Stimulated activated naive B cell treated with anti-CD40 and anti-IgM and Interleukin-4, amounts not matched to agents 10 μg/mL and 1 μg/mL and 100 μg/mL, for 72 hours (primary cell): Measurements from ENCODE around the gene CREG1.
A peak's percentile ranks its signal among the peaks of the same experiment; 100 is the strongest.

Experiments
- ATAC-seq, 2 donors: fragments of 150-1000 bp; cut with Tn5 transposase; replicated peaks; 2 replicates each; pipeline ENCODE4 v1.10.0; 2021; ENCODE audit warnings: moderate library complexity in 1 of 2
- DNase-seq: peaks from one replicate; pipeline ENCODE4 v3.0.0; 2021
- H3K27ac Mint-ChIP-seq: one replicate; pipeline ENCODE4 v1.8.0; 2022; ENCODE audit warnings: mild to moderate bottlenecking, mixed read lengths
- H3K27me3 Mint-ChIP-seq, 2 donors: one replicate each; pipeline ENCODE4 v1.8.0; 2022; ENCODE audit warnings: mixed read lengths in 2 of 2
- H3K36me3 Mint-ChIP-seq, 2 donors: one replicate each; pipeline ENCODE4 v1.8.0; 2022; ENCODE audit warnings: mixed read lengths in 2 of 2, mild to moderate bottlenecking in 1 of 2
- H3K4me1 Mint-ChIP-seq, 2 donors: one replicate each; pipeline ENCODE4 v1.8.0; 2022; ENCODE audit warnings: mixed read lengths in 2 of 2, mild to moderate bottlenecking in 1 of 2
- H3K4me3 Mint-ChIP-seq, 2 donors: one replicate each; pipeline ENCODE4 v1.8.0; 2022; ENCODE audit warnings: mild to moderate bottlenecking in 2 of 2, mixed read lengths in 2 of 2, moderate library complexity in 1 of 2
- H3K9me3 Mint-ChIP-seq, 2 donors: one replicate each; pipeline ENCODE4 v1.8.0; 2022; ENCODE audit warnings: mixed read lengths in 2 of 2, mild to moderate bottlenecking in 1 of 2

The CREG1 gene

GRCh38 chr1:167500283-167500860 lies 53.2 kb downstream of the CREG1 start:
- DNase-seq = no peak
- ATAC-seq = peak; percentile 29 to 49
- H3K27me3 Mint-ChIP-seq = peaks cover 49 to 53% of the 10 kb centered on the region in 2 donors
- H3K36me3 Mint-ChIP-seq = no peaks in the 10 kb centered on the region
- no peak overlapping the region for H3K27ac Mint-ChIP-seq
- H3K4me1 Mint-ChIP-seq = peaks cover 23 to 38% of the 10 kb centered on the region in 2 donors
- H3K4me3 Mint-ChIP-seq = no peak overlapping the region
- H3K9me3 Mint-ChIP-seq = no peaks in the 10 kb centered on the region

- Mint-ChIP-seq H3K4me3 (no peak overlapping the region), H3K27me3 (peaks cover 54 to 60% of the 10 kb centered on the region in 2 donors), H3K9me3 (no peaks in the 10 kb centered on the region), H3K27ac (peak overlapping the region; percentile 28), H3K4me1 (peaks cover 23 to 38% of the 10 kb centered on the region in 2 donors), H3K36me3 (no peaks in the 10 kb centered on the region)
- peak; percentile 98 for ATAC-seq
- DNase-seq = peak; percentile 67
Measured at GRCh38 chr1:167499664-167500101, 53.9 kb downstream of the CREG1 start.

GRCh38 chr1:167499106-167499505 lies 54.5 kb downstream of the CREG1 start:
- Mint-ChIP-seq H3K27me3 (peaks cover 54 to 62% of the 10 kb centered on the region in 2 donors), H3K4me3 (no peak overlapping the region), H3K4me1 (peaks cover 21 to 38% of the 10 kb centered on the region in 2 donors), H3K27ac (peak overlapping the region; percentile 28), H3K9me3 (no peaks in the 10 kb centered on the region), H3K36me3 (no peaks in the 10 kb centered on the region)
- ATAC-seq (peak; percentile 13 to 22), DNase-seq (no peak)

GRCh38 chr1:167496797-167497619 lies 56.6 kb downstream of the CREG1 start:
- H3K27me3 Mint-ChIP-seq = peaks cover 51 to 62% of the 10 kb centered on the region in 2 donors
- peaks cover 0 to 1% of the 10 kb centered on the region in 2 donors for H3K36me3 Mint-ChIP-seq
- H3K27ac Mint-ChIP-seq = no peak overlapping the region
- ATAC-seq (no peak), DNase-seq (no peak)
- peaks cover 20 to 35% of the 10 kb centered on the region in 2 donors for H3K4me1 Mint-ChIP-seq
- H3K4me3 Mint-ChIP-seq = no peak overlapping the region
- no peaks in the 10 kb centered on the region for H3K9me3 Mint-ChIP-seq

GRCh38 chr1:167493372-167493771 lies 60.2 kb downstream of the CREG1 start:
- no peak for DNase-seq
- ATAC-seq = no peak
- Mint-ChIP-seq H3K27me3 (peaks cover 58 to 59% of the 10 kb centered on the region in 2 donors), H3K27ac (no peak overlapping the region), H3K4me3 (no peak overlapping the region), H3K4me1 (peaks cover 0 to 4% of the 10 kb centered on the region in 2 donors), H3K9me3 (peaks cover 0 to 1% of the 10 kb centered on the region in 2 donors), H3K36me3 (peaks cover 0 to 1% of the 10 kb centered on the region in 2 donors)

- Mint-ChIP-seq H3K27me3 (peaks cover 52 to 53% of the 10 kb centered on the region in 2 donors), H3K27ac (no peak overlapping the region), H3K36me3 (peaks cover 0 to 1% of the 10 kb centered on the region in 2 donors), H3K4me3 (no peak overlapping the region), H3K9me3 (peaks cover 0 to 1% of the 10 kb centered on the region in 2 donors), H3K4me1 (no peaks in the 10 kb centered on the region)
- DNase-seq (no peak), ATAC-seq (no peak)
Measured at GRCh38 chr1:167492481-167492910, 61.1 kb downstream of the CREG1 start.

GRCh38 chr1:167491586-167492461 lies 61.7 kb downstream of the CREG1 start:
- Mint-ChIP-seq H3K27me3 (peaks cover 47 to 55% of the 10 kb centered on the region in 2 donors), H3K4me3 (no peak overlapping the region), H3K36me3 (peaks cover 0 to 1% of the 10 kb centered on the region in 2 donors), H3K9me3 (peaks cover 0 to 1% of the 10 kb centered on the region in 2 donors), H3K4me1 (no peaks in the 10 kb centered on the region), H3K27ac (no peak overlapping the region)
- DNase-seq = no peak
- ATAC-seq = no peak
